GM21737 (cell line): ENCODE data around the gene CFAP99.
"Not testable (repeated sequence)": the region's sequence is repeated elsewhere in the genome, so short reads cannot be mapped to it uniquely, and the experiment has no call there.

Experiments
- ATAC-seq: cut with Tn5 transposase; IDR thresholded peaks from one replicate; pipeline ENCODE4 v1.9.1; 2021; ENCODE audit warnings: mild to moderate bottlenecking, moderate library complexity; ENCODE audit not compliant: unreplicated experiment

Gene CFAP99

GRCh38 chr4:2418650-2419571 lies at the start of gene CFAP99:
TSS of gene CFAP99 (plus strand) at chr4:2418955.
- peak; percentile 94 for ATAC-seq

GRCh38 chr4:2370597-2371320 lies 48.0 kb upstream of the CFAP99 start:
- no peak for ATAC-seq

DNA sequence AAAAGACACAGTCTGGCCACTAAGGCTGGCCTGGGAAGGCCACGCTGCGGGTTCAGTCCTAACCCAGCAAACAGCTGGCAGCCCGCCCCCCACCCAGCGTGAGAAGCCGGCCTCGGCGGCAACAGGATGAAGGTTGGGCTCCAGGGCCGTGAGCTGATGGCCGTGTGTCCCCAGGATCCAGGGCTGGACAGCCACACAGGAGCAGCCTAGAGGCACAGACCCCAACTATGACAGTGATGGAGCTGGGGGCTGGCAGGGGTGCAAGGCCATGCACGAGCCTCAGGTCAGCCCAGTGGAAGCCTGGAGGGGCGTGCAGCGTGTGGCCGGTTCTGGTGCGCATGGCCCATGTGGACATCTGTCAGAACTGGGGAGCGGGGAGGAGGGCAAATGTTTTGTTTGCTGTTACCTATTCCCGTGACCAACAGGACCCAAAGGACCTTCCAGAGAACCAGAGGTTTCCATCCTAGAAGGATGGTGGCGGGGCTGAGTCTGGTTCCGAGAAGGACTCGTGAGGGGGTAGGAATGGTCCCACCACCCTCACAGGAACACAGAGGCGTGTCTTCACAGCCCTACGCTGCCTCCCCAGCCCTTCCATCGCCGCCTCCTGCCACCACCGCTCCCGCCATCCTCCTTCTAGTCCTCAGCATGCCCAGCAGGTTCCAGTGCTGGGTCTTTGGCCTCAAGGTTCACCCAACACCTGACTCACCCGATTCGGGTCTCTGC lies 46.8 kb upstream of the CFAP99 start:
- no peak for ATAC-seq

DNA sequence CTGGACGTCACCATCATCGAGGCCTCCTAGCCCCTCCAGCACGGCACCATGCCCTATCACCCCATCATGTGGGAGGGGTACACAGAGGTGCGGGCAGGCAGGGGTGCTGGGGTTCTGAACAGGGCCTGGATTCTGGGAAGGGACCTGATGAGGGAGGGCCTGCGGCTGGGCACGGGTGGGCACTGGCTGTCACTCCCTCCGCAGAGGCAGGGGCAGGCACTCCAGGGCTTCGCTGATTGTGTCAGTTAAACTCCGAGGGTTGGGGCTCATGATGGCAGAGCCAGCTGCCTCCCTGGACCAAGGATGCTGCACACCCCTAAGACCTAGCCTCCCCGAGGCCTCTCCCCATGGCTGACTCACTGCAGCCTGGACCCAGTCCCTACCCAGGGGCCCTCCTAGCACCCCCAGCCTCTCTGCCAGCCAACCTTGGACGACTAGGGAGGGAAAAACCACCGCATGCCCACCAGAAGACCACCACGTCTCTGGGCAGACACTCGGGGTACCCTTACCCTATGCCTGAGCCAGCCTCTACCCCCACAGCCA lies 46.2 kb upstream of the CFAP99 start:
- no peak for ATAC-seq

GRCh38 chr4:2373532-2373931 lies 45.2 kb upstream of the CFAP99 start:
- no peak for ATAC-seq

DNA sequence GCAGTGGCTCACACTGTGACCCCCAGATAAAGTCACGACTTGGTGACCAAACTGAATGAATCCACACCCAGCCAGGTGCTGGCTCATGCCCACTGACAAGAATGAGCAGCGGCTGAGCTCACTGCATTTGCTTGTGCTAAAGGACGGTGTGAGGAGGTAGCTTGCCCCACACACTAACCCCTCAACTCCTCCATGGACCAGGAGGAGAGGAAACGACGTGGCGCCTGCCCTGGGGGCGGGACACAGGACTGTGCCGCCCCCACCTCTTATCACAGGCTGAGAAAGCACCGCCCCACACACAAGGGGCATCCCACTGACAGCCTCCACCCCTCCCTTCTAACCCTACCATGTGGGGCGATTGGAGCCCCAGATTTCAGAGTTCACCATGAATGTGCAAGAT lies 43.3 kb upstream of the CFAP99 start:
- no peak for ATAC-seq

GRCh38 chr4:2377241-2377640 lies 41.5 kb upstream of the CFAP99 start:
- ATAC-seq, result no peak

DNA sequence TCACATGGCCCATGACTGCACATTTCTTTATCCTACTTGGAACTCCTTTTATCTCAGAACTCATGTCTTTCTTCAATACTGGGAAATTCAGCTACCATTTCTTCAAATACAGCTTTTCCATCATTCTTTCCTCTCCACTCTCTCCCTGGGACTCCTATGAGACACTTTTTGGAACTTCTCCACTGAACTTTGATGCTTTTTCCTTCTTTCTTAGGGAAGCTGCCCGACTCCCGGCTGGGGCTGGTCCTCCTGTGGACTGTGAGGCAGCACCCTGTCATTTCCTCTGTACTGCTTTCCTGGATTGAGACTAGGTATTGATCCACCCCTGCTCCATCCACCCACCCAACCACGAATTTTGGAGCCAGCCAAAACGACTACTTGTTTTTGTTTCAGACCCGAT lies 40.4 kb upstream of the CFAP99 start:
- no peak for ATAC-seq

DNA sequence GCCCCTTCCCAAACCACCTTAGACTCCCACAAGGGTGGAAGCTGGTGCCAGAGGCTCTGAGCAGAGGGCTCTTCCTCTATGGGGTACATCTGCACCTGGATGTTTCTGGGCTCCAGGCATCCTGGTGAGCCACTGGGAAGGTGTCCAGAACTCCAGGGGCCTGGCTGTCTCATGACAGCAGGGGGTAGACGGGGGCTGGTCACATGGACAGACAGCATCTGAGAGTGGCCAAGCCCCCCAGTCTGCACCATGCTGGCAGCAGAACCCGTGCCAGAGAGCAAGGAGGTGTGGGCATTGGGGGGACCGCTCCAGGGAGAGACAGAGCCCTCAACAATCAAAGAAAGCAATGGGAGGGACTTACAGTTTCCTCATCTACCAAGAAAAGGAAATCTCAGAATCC lies 39.9 kb upstream of the CFAP99 start:
- ATAC-seq, result no peak

GRCh38 chr4:2380589-2380988 lies 38.2 kb upstream of the CFAP99 start:
- ATAC-seq, result not testable (repeated sequence)

- ATAC-seq, result not testable (repeated sequence)
Observed at GRCh38 chr4:2382769-2383202, 36.0 kb upstream of the CFAP99 start.

- not testable (repeated sequence) for ATAC-seq
Observed at GRCh38 chr4:2383220-2383631, 35.5 kb upstream of the CFAP99 start.

GRCh38 chr4:2383760-2384159 lies 35.0 kb upstream of the CFAP99 start:
- no peak for ATAC-seq

- ATAC-seq, result no peak
Observed at GRCh38 chr4:2384245-2384644, 34.5 kb upstream of the CFAP99 start.

- ATAC-seq, result no peak
Observed at GRCh38 chr4:2385516-2385915, 33.2 kb upstream of the CFAP99 start.

- no peak for ATAC-seq
Observed at GRCh38 chr4:2386717-2387116, 32.0 kb upstream of the CFAP99 start.

GRCh38 chr4:2387218-2387617 lies 31.5 kb upstream of the CFAP99 start:
- no peak for ATAC-seq

GRCh38 chr4:2387829-2388228 lies 30.9 kb upstream of the CFAP99 start:
- no peak for ATAC-seq

DNA sequence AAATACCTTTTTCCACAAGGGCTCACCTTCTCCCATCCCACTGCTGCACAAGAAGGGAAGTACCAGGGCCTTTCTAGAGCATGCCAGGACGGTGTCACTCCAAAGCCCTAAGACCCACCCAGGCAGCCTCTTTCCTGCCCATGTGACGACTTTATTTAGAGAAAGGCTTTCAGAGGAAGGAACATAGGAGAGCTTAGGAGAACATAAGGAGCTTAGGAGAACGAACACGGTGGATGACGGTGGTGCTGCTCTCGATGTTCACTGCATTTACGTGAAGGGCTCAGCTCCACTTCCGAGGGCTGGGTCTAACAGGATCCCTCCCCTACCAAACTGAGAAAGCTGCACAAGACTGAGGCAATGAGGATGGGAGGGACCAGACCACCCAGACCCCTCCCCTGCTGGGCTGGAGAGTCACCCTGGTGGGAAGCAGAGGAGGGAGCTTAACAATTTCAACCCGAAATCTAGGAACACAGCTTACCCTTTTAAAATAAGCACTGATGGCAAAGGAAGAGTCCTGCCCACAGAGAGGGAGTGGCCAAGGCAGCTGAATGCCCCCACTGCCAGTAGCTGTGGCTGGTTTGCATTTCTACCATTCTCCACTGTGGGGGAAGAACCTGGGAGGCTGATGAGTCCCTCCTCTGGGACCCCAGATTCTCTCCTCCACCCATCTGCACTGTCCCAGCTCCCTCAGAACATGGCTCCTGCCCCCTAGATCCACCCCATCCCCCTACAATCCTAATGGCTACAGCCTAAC lies 30.1 kb upstream of the CFAP99 start:
- no peak for ATAC-seq

GRCh38 chr4:2389691-2390090 lies 29.1 kb upstream of the CFAP99 start:
- no peak for ATAC-seq
